Measurements from ENCODE around the gene GP1BA.

The GP1BA gene

GRCh38 chr17:4965311-4965986, 33.4 kb downstream of the GP1BA start:
- Histone ChIP-seq H3K4me1 (no peaks in the 10 kb centered on the region), H3K9me3 (no peaks in the 10 kb centered on the region), H3K36me3 (no peaks in the 10 kb centered on the region; the same call in 1 of the 2 replicates), H3K27me3 (no peaks in the 10 kb centered on the region), H3K4me3 (ENCODE audit: low read depth, low read length) (no peak overlapping the region)
- DNase-seq: no peak
- TF ChIP-seq, protein P1, sequence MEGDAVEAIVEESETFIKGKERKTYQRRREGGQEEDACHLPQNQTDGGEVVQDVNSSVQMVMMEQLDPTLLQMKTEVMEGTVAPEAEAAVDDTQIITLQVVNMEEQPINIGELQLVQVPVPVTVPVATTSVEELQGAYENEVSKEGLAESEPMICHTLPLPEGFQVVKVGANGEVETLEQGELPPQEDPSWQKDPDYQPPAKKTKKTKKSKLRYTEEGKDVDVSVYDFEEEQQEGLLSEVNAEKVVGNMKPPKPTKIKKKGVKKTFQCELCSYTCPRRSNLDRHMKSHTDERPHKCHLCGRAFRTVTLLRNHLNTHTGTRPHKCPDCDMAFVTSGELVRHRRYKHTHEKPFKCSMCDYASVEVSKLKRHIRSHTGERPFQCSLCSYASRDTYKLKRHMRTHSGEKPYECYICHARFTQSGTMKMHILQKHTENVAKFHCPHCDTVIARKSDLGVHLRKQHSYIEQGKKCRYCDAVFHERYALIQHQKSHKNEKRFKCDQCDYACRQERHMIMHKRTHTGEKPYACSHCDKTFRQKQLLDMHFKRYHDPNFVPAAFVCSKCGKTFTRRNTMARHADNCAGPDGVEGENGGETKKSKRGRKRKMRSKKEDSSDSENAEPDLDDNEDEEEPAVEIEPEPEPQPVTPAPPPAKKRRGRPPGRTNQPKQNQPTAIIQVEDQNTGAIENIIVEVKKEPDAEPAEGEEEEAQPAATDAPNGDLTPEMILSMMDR (IDR thresholded peaks at IDR 0.05; ENCODE audit: low read depth, low read length): no peak

DNA sequence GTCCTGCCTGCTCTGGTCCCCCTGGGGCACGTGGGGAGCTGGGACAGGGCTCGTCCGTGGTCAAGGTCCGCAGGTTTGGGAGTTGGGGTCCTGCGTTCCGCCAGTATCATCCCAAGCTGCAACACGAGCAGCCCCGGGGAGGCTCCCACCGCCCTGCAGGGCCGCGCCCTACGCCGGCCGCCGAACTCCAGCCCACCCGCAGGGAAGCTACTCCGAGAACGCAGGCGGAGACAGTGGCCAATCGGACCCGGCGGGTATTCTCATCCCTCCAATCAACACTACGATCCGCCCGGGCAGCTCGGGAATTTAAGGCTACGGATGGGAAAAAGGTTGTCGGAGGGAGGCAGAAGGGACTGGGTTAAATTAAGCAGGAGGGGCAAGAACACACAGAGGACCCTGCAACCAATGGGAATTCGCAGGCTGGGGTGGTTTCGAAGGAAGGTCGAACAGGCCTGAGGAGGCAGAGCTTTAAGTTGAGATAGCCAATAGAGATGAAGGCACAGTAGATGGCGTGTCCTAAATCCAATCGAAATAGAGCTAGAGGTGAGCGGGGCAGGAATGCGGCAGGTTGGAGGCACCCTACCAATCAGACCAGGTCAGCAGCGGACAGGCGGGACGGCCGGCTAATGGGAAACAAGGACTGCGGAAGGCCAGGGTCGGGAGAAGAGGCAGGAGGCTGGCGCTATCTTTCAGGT, 34.9 kb downstream of the GP1BA start:
- H3K4me3 ChIP-seq (ENCODE audit: low read depth, low read length): peak overlapping the region; percentile 76
- H3K9me3 ChIP-seq: no peaks in the 10 kb centered on the region
- TF ChIP-seq, protein P1 (IDR thresholded peaks at IDR 0.05; ENCODE audit: low read depth, low read length): no peak
- peak; percentile 93 for DNase-seq
- H3K4me1 ChIP-seq: no peaks in the 10 kb centered on the region
- no peaks in the 10 kb centered on the region; the same call in 1 of the 2 replicates for H3K36me3 ChIP-seq
- no peaks in the 10 kb centered on the region for H3K27me3 ChIP-seq

DNA sequence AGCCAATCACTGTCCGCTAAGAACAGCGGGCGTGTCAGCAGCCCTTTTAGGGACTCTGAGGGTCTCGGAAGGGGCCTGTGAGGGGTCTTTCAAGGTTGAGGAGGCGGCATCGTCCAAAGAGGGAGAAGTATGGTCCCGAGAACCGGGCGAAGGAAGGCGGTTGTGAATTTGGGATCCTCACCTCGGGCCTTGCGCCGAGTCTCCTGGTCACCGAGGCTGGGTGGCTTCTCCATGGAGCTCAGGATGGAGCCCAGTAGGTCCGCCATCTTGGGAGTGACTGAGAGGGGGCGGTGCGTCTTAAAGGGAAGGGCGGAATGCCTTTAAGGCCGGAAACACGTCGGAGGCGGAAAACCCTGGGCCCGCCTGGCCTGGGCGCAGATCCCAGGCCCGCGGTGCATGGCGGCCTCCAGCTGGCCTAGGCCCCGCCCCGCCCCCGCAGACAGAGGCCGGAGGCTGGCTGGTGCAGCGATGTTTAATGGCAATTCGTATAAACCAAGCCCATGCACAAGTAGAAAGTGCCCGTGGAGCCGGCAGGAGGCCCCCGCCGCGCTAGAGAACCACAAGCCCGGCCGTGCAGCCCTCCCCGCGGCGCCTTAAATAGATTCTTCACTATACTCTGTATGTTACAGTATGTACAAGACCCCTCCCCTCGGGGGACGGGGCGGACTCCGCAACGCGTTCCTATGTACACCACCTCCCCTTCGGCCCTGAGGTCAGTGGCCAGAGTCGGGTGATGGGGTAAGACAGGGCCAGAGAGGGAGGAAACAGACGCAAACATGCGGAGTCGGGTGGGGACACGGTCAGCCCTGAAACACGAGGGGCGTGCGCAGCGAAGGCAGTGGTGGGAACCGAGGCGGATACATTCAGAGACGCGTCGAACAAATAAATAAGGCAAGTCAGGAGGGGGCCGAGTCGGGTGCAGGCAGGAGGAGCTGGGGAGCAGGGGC, 35.7 kb downstream of the GP1BA start, which contains the start of gene SPAG7:
SPAG7 (minus strand) TSS at position 279 of the 947 bp plus-strand sequence; CDS start at position 266, 13 bp downstream.
- peak within 1 kb of the TSS; percentile 76 for H3K4me3 ChIP-seq (ENCODE audit: low read depth, low read length)
- peak; percentile 86 for DNase-seq
- no peaks in the 10 kb centered on the region for H3K27me3 ChIP-seq
- no peaks in the 10 kb centered on the region for H3K9me3 ChIP-seq
- no peaks in the 10 kb centered on the region; the same call in 1 of the 2 replicates for H3K36me3 ChIP-seq
- H3K4me1 ChIP-seq: no peaks in the 10 kb centered on the region
- TF ChIP-seq, protein P1 (IDR thresholded peaks at IDR 0.05; ENCODE audit: low read depth, low read length): no peak

GRCh38 chr17:4968486-4969046, 36.5 kb downstream of the GP1BA start:
- TF ChIP-seq, protein P1 (IDR thresholded peaks at IDR 0.05; ENCODE audit: low read depth, low read length): no peak
- Histone ChIP-seq H3K36me3 (no peaks in the 10 kb centered on the region; the same call in 1 of the 2 replicates), H3K9me3 (no peaks in the 10 kb centered on the region), H3K4me1 (no peaks in the 10 kb centered on the region), H3K4me3 (ENCODE audit: low read depth, low read length) (peak overlapping the region; percentile 76), H3K27me3 (no peaks in the 10 kb centered on the region)
- DNase-seq: peak; percentile 43

DNA sequence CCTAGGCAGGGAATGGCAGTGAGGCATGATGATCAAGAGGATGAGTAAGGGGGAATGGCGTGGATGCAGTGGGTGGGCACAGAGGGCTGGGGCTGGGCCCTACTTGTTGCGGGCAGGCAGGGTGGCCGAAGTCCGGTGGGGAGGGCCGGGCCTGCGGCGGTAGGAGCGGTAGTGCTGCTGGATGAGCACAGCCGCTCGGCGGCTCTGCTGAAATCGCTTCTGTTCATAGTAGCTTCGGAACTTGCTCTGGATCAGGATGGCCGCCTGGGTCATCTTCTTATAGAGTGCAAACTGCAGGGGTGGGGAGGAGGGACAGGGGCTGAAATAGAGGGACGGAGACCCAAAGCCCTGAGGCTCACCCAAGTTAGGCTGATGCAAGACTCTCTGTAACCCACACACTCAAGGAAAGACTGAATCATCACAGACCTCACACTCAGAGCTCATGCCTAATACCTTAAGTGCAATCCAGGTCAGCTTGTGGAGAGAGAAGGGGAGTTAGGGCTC, 37.0 kb downstream of the GP1BA start:
- H3K4me1 ChIP-seq: no peaks in the 10 kb centered on the region
- H3K27me3 ChIP-seq: no peaks in the 10 kb centered on the region
- DNase-seq: no peak
- H3K9me3 ChIP-seq: no peaks in the 10 kb centered on the region
- peak overlapping the region; percentile 76 for H3K4me3 ChIP-seq (ENCODE audit: low read depth, low read length)
- TF ChIP-seq, protein P1 (IDR thresholded peaks at IDR 0.05; ENCODE audit: low read depth, low read length): no peak
- no peaks in the 10 kb centered on the region; the same call in 1 of the 2 replicates for H3K36me3 ChIP-seq

Data from BE2C (cell line).